ENCODE data around the gene TTK.

GRCh38 chr6:80020381-80021120 lies 16.1 kb downstream of the TTK start:
- TF ChIP-seq CTCF (IDR thresholded peaks at IDR 0.05) (no peak), POLR2A (IDR thresholded peaks at IDR 0.05) (no peak), EP300 (IDR thresholded peaks at IDR 0.05) (no peak)

All from tibial nerve (tissue), 4 donors.